WTC11 (cell line): ENCODE data around the gene KRT83. TPM values are rescaled to one million over a fixed set of nuclear protein-coding genes. Genes with fewer than 3 reads are reported as not detected.

ENCODE experiments used
- ATAC-seq: fragments of 200-7000 bp; cut with Tn5 transposase; 2 replicates; pipeline ENCODE4 v1.10.0; 2021; ENCODE audit warnings: mild to moderate bottlenecking, moderate library complexity
- Bru-seq: library from RNA; stranded (reverse); fragments of 400-500 nt; gene quantifications from one replicate; lab custom pipeline; 2021; lab: Mats Ljungman, UMichigan
- CTCF ChIA-PET: fragments of 300-600 bp; sonication (Branson Sonifier 250); formaldehyde crosslinking; loops from one replicate; lab custom pipeline; 2021; ENCODE audit warnings: antibody characterized with exemption; lab: Charles Lee
- POLR2A ChIA-PET: fragments of 350-600 bp; sonication (Branson Sonifier 250); formaldehyde crosslinking; loops from one replicate; lab custom pipeline; 2021; ENCODE audit warnings: antibody characterized with exemption; lab: Charles Lee
- DNase-seq: peaks from one replicate; pipeline ENCODE4 v3.0.0; 2021; ENCODE audit warnings: low spot score
- H3K27ac Mint-ChIP-seq: 2 replicates; pipeline ENCODE4 v1.8.0; 2021; ENCODE audit warnings: mixed read lengths
- H3K27me3 Mint-ChIP-seq: 2 replicates; pipeline ENCODE4 v1.8.0; 2021; ENCODE audit warnings: low read depth, mild to moderate bottlenecking, moderate library complexity, mixed read lengths
- H3K36me3 Mint-ChIP-seq: 2 replicates; pipeline ENCODE4 v1.8.0; 2021; ENCODE audit warnings: mixed read lengths
- H3K4me1 Mint-ChIP-seq: 2 replicates; pipeline ENCODE4 v1.8.0; 2022; ENCODE audit warnings: mixed read lengths
- H3K4me3 Mint-ChIP-seq: 2 replicates; pipeline ENCODE4 v1.8.0; 2021; ENCODE audit warnings: mild to moderate bottlenecking, moderate library complexity, mixed read lengths
- H3K9me3 Mint-ChIP-seq: 2 replicates; pipeline ENCODE4 v1.8.0; 2021; ENCODE audit warnings: mixed read lengths
- ATF6 ChIP-seq: sonication (generic); formaldehyde crosslinking; IDR thresholded peaks from 2 replicates; pipeline ENCODE4 v1.8.1; 2023; ENCODE audit warnings: mild to moderate bottlenecking, missing genetic modification reagents
- EMX1 ChIP-seq: fragments of 250-450 bp; sonication (Bioruptor Pico); IDR thresholded peaks from 2 replicates; pipeline ENCODE4 v1.8.0; 2021; ENCODE audit warnings: mild to moderate bottlenecking
- FOXJ3 ChIP-seq: sonication (generic); formaldehyde crosslinking; IDR thresholded peaks from 2 replicates; pipeline ENCODE4 v1.9.0; 2021; ENCODE audit warnings: missing genetic modification reagents, mild to moderate bottlenecking, borderline replicate concordance
- GTF2I ChIP-seq: fragments of 250-450 bp; sonication (Bioruptor Pico); conservative IDR thresholded peaks from 2 replicates; pipeline ENCODE4 v1.4.0; 2021; ENCODE audit warnings: mild to moderate bottlenecking
- JAZF1 ChIP-seq: fragments of 250-450 bp; sonication (Bioruptor Pico); IDR thresholded peaks from 2 replicates; pipeline ENCODE4 v1.9.0; 2021; ENCODE audit warnings: moderate library complexity, mild to moderate bottlenecking, inconsistent platforms
- KAT7 ChIP-seq: sonication (generic); formaldehyde crosslinking; IDR thresholded peaks from 2 replicates; pipeline ENCODE4 v1.8.1; 2023; ENCODE audit warnings: missing genetic modification reagents, mild to moderate bottlenecking, borderline replicate concordance
- MLX ChIP-seq: sonication (generic); formaldehyde crosslinking; IDR thresholded peaks from 2 replicates; pipeline ENCODE4 v1.8.1; 2023; ENCODE audit warnings: mild to moderate bottlenecking, missing genetic modification reagents, moderate library complexity
- MXD4 ChIP-seq: fragments of 250-450 bp; sonication (Bioruptor Pico); IDR thresholded peaks from 2 replicates; pipeline ENCODE4 v1.8.0; 2021; ENCODE audit warnings: mild to moderate bottlenecking, moderate library complexity, borderline replicate concordance
- MYBL2 ChIP-seq: sonication (generic); formaldehyde crosslinking; IDR thresholded peaks from 2 replicates; pipeline ENCODE4 v1.8.1; 2023; ENCODE audit warnings: mild to moderate bottlenecking, moderate library complexity, missing genetic modification reagents
- NFE2L1 ChIP-seq: sonication (generic); formaldehyde crosslinking; IDR thresholded peaks from 2 replicates; pipeline ENCODE4 v1.8.1; 2023; ENCODE audit warnings: missing genetic modification reagents
- OVOL2 ChIP-seq: fragments of 250-450 bp; sonication (Bioruptor Pico); IDR thresholded peaks from 2 replicates; pipeline ENCODE4 v1.9.0; 2021; ENCODE audit warnings: mild to moderate bottlenecking, borderline replicate concordance
- SOX15 ChIP-seq: fragments of 250-450 bp; sonication (Bioruptor Pico); IDR thresholded peaks from 2 replicates; pipeline ENCODE4 v1.9.0; 2021; ENCODE audit warnings: mild to moderate bottlenecking
- ZBTB21 ChIP-seq: sonication (generic); formaldehyde crosslinking; IDR thresholded peaks from 2 replicates; pipeline ENCODE4 v1.8.1; 2023; ENCODE audit warnings: mild to moderate bottlenecking, missing genetic modification reagents, borderline replicate concordance
- ZNF138 ChIP-seq: sonication (generic); formaldehyde crosslinking; conservative IDR thresholded peaks from 2 replicates; pipeline ENCODE4 v1.8.1; 2022; ENCODE audit warnings: mild to moderate bottlenecking, moderate library complexity, missing genetic modification reagents
- ZNF281 ChIP-seq: sonication (generic); formaldehyde crosslinking; IDR thresholded peaks from 2 replicates; pipeline ENCODE4 v1.8.0; 2023; ENCODE audit warnings: mild to moderate bottlenecking, missing genetic modification reagents
- ZNF416 ChIP-seq: fragments of 250-450 bp; sonication (Bioruptor Pico); IDR thresholded peaks from 2 replicates; pipeline ENCODE4 v1.9.0; 2021; ENCODE audit warnings: mild to moderate bottlenecking, inconsistent platforms
- ZNF423 ChIP-seq: fragments of 250-450 bp; sonication (Bioruptor Pico); IDR thresholded peaks from 2 replicates; pipeline ENCODE4 v2.1.2; 2022; ENCODE audit warnings: mild to moderate bottlenecking, moderate library complexity
- long read RNA-seq, 3 experiments: library from RNA in 1 of 3; library from capped mRNA in 1 of 3; library from polyadenylated mRNA in 1 of 3; unstranded in 2 of 3; stranded (forward) in 1 of 3; transcript quantifications; one replicate each; pipeline ENCODE4 v2.0.0, GENCODE V29; 2021
- total RNA-seq: library from RNA; stranded (reverse); gene quantifications from 3 replicates; pipeline ENCODE4 v1.2.3, GENCODE V29; 2021
- TF ChIP-seq, protein P1 (sequence below): sonication (generic); formaldehyde crosslinking; IDR thresholded peaks from 2 replicates; pipeline ENCODE4 v1.8.1; 2022; ENCODE audit warnings: low read depth, mild to moderate bottlenecking, moderate library complexity, missing genetic modification reagents, borderline replicate concordance
- TF ChIP-seq, protein P2 (sequence below): sonication (generic); formaldehyde crosslinking; IDR thresholded peaks from 2 replicates; pipeline ENCODE4 v1.8.0; 2022; ENCODE audit warnings: mild to moderate bottlenecking, missing genetic modification reagents
- TF ChIP-seq, protein P3 (sequence below): sonication (generic); formaldehyde crosslinking; conservative IDR thresholded peaks from 2 replicates; pipeline ENCODE4 v1.8.1; 2022; ENCODE audit warnings: mild to moderate bottlenecking, missing genetic modification reagents
- TF ChIP-seq, protein P4 (sequence below): fragments of 250-450 bp; sonication (Bioruptor Pico); IDR thresholded peaks from 2 replicates; pipeline ENCODE4 v1.9.0; 2021; ENCODE audit warnings: moderate library complexity, mild to moderate bottlenecking, inconsistent platforms, borderline replicate concordance
- TF ChIP-seq, protein P5 (sequence below): sonication (generic); formaldehyde crosslinking; IDR thresholded peaks from 2 replicates; pipeline ENCODE4 v1.8.1; 2023; ENCODE audit warnings: mild to moderate bottlenecking, missing genetic modification reagents

Gene KRT83
- total RNA-seq (not detected in 3 replicates), Bru-seq, nascent RNA (not detected)
- long read RNA-seq, experiment 1: 0 reads
- long read RNA-seq, experiment 2: 0 reads
- long read RNA-seq, experiment 3: 0 reads

- POLR2A ChIA-PET: no interaction called here
- Mint-ChIP-seq H3K36me3 (no peaks in the 10 kb centered on the region), H3K27ac (no peak within 1 kb of the TSS), H3K4me3 (no peak within 1 kb of the TSS), H3K27me3 (peaks cover 5% of the 10 kb centered on the region; the same call in 1 of the 2 replicates), H3K4me1 (no peaks in the 10 kb centered on the region), H3K9me3 (no peaks in the 10 kb centered on the region)
- CTCF ChIA-PET: interaction anchor here (0.8 to 1.4 kb wide), 6 partner anchors 11 to 164 kb away, joined by 3 to 7 read pairs (median 3); no protein-coding TSS in a partner anchor
- TF ChIP-seq KAT7 (CRISPR knock-in tag): no peak
- TF ChIP-seq EMX1: no peak
- TF ChIP-seq, protein P1, sequence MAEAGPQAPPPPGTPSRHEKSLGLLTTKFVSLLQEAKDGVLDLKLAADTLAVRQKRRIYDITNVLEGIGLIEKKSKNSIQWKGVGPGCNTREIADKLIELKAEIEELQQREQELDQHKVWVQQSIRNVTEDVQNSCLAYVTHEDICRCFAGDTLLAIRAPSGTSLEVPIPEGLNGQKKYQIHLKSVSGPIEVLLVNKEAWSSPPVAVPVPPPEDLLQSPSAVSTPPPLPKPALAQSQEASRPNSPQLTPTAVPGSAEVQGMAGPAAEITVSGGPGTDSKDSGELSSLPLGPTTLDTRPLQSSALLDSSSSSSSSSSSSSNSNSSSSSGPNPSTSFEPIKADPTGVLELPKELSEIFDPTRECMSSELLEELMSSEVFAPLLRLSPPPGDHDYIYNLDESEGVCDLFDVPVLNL (CRISPR knock-in tag): no peak
- TF ChIP-seq, protein P2, sequence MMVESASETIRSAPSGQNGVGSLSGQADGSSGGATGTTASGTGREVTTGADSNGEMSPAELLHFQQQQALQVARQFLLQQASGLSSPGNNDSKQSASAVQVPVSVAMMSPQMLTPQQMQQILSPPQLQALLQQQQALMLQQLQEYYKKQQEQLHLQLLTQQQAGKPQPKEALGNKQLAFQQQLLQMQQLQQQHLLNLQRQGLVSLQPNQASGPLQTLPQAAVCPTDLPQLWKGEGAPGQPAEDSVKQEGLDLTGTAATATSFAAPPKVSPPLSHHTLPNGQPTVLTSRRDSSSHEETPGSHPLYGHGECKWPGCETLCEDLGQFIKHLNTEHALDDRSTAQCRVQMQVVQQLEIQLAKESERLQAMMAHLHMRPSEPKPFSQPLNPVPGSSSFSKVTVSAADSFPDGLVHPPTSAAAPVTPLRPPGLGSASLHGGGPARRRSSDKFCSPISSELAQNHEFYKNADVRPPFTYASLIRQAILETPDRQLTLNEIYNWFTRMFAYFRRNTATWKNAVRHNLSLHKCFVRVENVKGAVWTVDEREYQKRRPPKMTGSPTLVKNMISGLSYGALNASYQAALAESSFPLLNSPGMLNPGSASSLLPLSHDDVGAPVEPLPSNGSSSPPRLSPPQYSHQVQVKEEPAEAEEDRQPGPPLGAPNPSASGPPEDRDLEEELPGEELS (CRISPR knock-in tag): no peak
- no peak for TF ChIP-seq ZNF416 (CRISPR knock-in tag)
- no peak for TF ChIP-seq ZNF423 (CRISPR knock-in tag)
- TF ChIP-seq JAZF1 (CRISPR knock-in tag): no peak
- no peak for TF ChIP-seq OVOL2 (CRISPR knock-in tag)
- TF ChIP-seq SOX15 (CRISPR knock-in tag): no peak
- no peak for TF ChIP-seq FOXJ3
- no peak for TF ChIP-seq MXD4
- no peak for TF ChIP-seq ZNF281
- TF ChIP-seq ZNF138 (CRISPR knock-in tag): no peak
- TF ChIP-seq, protein P3, sequence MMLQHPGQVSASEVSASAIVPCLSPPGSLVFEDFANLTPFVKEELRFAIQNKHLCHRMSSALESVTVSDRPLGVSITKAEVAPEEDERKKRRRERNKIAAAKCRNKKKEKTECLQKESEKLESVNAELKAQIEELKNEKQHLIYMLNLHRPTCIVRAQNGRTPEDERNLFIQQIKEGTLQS: no peak
- TF ChIP-seq MLX: no peak
- TF ChIP-seq, protein P4, sequence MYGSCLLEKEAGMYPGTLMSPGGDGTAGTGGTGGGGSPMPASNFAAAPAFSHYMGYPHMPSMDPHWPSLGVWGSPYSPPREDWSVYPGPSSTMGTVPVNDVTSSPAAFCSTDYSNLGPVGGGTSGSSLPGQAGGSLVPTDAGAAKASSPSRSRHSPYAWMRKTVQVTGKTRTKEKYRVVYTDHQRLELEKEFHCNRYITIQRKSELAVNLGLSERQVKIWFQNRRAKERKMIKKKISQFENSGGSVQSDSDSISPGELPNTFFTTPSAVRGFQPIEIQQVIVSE (CRISPR knock-in tag): no peak
- no peak for TF ChIP-seq GTF2I (CRISPR knock-in tag)
- no peak for DNase-seq
- ATAC-seq: no peak
Measured at GRCh38 chr12:52320784-52321400, at the start of gene KRT83. Gene KRT83, minus strand, starts transcription at chr12:52321398. Its CDS starts 63 bp downstream, at chr12:52321335.

DNA sequence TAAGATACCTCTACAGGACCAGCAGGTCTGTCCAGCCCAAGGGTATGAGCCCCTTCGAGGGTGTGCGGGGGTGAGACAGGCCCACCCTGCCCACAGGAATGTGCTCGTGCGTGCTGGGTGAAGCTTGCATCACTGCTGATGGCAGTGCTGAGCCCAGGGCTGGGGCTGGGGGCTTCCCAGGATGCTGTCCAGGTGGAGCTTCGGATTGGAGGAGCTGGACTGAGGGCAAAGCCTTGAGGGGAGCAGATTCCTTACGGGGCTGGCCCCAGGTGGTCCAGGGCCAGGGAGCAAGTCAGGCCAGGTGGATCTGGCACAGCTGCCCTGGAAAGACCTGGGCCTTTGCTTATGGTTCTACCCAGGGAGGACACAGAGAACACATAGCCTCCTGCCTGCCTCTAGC lies 48.6 kb upstream of the KRT83 start:
- Mint-ChIP-seq H3K27ac (no peak overlapping the region), H3K27me3 (no peaks in the 10 kb centered on the region), H3K4me1 (no peaks in the 10 kb centered on the region), H3K4me3 (no peak overlapping the region), H3K9me3 (no peaks in the 10 kb centered on the region), H3K36me3 (no peaks in the 10 kb centered on the region)
- CTCF ChIA-PET: interaction anchor here (0.9 to 2.3 kb wide), 9 partner anchors 11 to 611 kb away, joined by 4 to 10 read pairs (median 5); no protein-coding TSS in a partner anchor
- no peak for DNase-seq
- POLR2A ChIA-PET: no interaction called here
- ATAC-seq: no peak
- TF ChIP-seq, protein P3: no peak
- TF ChIP-seq, protein P5, sequence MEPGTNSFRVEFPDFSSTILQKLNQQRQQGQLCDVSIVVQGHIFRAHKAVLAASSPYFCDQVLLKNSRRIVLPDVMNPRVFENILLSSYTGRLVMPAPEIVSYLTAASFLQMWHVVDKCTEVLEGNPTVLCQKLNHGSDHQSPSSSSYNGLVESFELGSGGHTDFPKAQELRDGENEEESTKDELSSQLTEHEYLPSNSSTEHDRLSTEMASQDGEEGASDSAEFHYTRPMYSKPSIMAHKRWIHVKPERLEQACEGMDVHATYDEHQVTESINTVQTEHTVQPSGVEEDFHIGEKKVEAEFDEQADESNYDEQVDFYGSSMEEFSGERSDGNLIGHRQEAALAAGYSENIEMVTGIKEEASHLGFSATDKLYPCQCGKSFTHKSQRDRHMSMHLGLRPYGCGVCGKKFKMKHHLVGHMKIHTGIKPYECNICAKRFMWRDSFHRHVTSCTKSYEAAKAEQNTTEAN (CRISPR knock-in tag): no peak
- TF ChIP-seq ATF6 (CRISPR knock-in tag): no peak
- TF ChIP-seq NFE2L1 (CRISPR knock-in tag): no peak
- TF ChIP-seq ZBTB21 (CRISPR knock-in tag): no peak
- TF ChIP-seq MYBL2 (CRISPR knock-in tag): no peak
